Breast epithelium (tissue), 3 donors: ENCODE results near the gene PCMT1.

ENCODE experiments used
- CTCF ChIP-seq, 3 donors: fragments of 450-650 bp; IDR thresholded peaks; one replicate each; pipeline ENCODE4 v1.5.1; 2016 to 2017; ENCODE audit warnings: antibody characterized with exemption in 3 of 3, mild to moderate bottlenecking in 3 of 3, moderate library complexity in 3 of 3
- POLR2A ChIP-seq: fragments of 450-650 bp; IDR thresholded peaks from one replicate; pipeline ENCODE4 v1.6.1; 2016; ENCODE audit warnings: antibody characterized with exemption, mild to moderate bottlenecking, moderate library complexity
- POLR2AphosphoS5 ChIP-seq, 3 donors: sonication (generic); formaldehyde crosslinking; IDR thresholded peaks; one replicate each; pipeline ENCODE4 v1.6.1; 2017; ENCODE audit warnings: antibody characterized with exemption in 3 of 3

GRCh38 chr6:149859938-149860337 is 110.4 kb downstream of the PCMT1 start:
- TF ChIP-seq CTCF (IDR thresholded peaks at IDR 0.05): no peak
- TF ChIP-seq POLR2A: no peak
- TF ChIP-seq POLR2AphosphoS5 (IDR thresholded peaks at IDR 0.05): no peak
